SK-N-SH (cell line): ENCODE data around the gene CHDH.

ENCODE experiments used
- CHD2 ChIP-seq: fragments of 150-350 bp; IDR thresholded peaks from 2 replicates; pipeline ENCODE4 v1.6.1; 2018; ENCODE audit warnings: low read length; ENCODE audit not compliant: partially characterized antibody
- EP300 ChIP-seq, 2 experiments: IDR thresholded peaks; 2 replicates each; pipeline versions ENCODE4 v1.4.0 to v1.6.1; 2012; ENCODE audit warnings: borderline replicate concordance in 1 of 2, low read depth in 1 of 2, low read length in 1 of 2
- FOXM1 ChIP-seq: IDR thresholded peaks from 2 replicates; pipeline ENCODE4 v1.4.0; 2012; ENCODE audit warnings: low read depth, mild to moderate bottlenecking
- GABPA ChIP-seq: IDR thresholded peaks from 2 replicates; pipeline ENCODE4 v1.4.0; 2012; ENCODE audit warnings: low read depth, mild to moderate bottlenecking
- POLR2AphosphoS5 ChIP-seq: IDR thresholded peaks from 2 replicates; pipeline ENCODE4 v1.6.1; 2012; ENCODE audit warnings: low read depth, low read length
- RFX5 ChIP-seq: IDR thresholded peaks from 2 replicates; pipeline ENCODE4 v1.6.1; 2012; ENCODE audit warnings: mild to moderate bottlenecking, improper control_type of control experiment, low read length
- SIN3A ChIP-seq: IDR thresholded peaks from 2 replicates; pipeline ENCODE4 v1.6.1; 2012; ENCODE audit warnings: low read depth, mild to moderate bottlenecking, low read length, moderate library complexity, borderline replicate concordance
- TAF1 ChIP-seq: IDR thresholded peaks from 2 replicates; pipeline ENCODE4 v1.6.1; 2012; ENCODE audit warnings: low read depth, mild to moderate bottlenecking, low read length, moderate library complexity, borderline replicate concordance
- TCF12 ChIP-seq: IDR thresholded peaks from 2 replicates; pipeline ENCODE4 v1.4.0; 2012
- TEAD4 ChIP-seq: IDR thresholded peaks from 2 replicates; pipeline ENCODE4 v1.4.0; 2012; ENCODE audit warnings: mild to moderate bottlenecking, borderline replicate concordance; ENCODE audit not compliant: insufficient read depth
- TF ChIP-seq, protein P1 (sequence below): IDR thresholded peaks from 2 replicates; pipeline ENCODE4 v1.4.0; 2012; ENCODE audit warnings: low read depth, borderline replicate concordance
- TF ChIP-seq, protein P2 (sequence below): fragments of 200-600 bp; sonication (generic); IDR thresholded peaks from 2 replicates; pipeline ENCODE4 v1.6.1; 2017; ENCODE audit warnings: antibody characterized with exemption, mild to moderate bottlenecking, moderate library complexity

DNA sequence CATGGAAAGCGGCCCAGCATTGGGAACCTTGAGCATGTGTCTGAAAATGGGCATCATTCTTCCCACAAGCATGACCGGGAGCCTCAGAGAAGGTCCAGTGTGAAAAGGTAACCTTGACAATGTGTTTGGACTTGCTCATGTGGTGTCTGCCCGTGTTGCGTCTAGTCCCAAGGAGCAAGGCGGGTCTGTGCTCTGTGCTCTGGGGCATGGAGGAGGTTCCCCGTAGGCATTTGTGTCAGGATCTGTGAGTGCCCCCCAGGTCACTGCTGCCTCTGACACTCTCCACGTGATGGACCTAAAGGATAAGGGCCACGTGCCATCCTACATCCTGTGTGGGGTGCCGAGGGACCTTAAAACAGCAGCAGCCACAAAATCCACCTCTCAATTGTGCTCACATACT lies 44.9 kb downstream of the CHDH start:
- TF ChIP-seq EP300 (IDR thresholded peaks at IDR 0.05; ENCODE audit: borderline replicate concordance in 1 of 2, low read depth in 1 of 2, low read length in 1 of 2) (no peak), FOXM1 (no peak), POLR2AphosphoS5 (no peak), TAF1 (no peak), GABPA (no peak), TEAD4 (no peak), SIN3A (no peak), TCF12 (no peak), RFX5 (no peak), CHD2 (no peak)
- TF ChIP-seq, protein P1, sequence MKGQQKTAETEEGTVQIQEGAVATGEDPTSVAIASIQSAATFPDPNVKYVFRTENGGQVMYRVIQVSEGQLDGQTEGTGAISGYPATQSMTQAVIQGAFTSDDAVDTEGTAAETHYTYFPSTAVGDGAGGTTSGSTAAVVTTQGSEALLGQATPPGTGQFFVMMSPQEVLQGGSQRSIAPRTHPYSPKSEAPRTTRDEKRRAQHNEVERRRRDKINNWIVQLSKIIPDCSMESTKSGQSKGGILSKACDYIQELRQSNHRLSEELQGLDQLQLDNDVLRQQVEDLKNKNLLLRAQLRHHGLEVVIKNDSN: no peak
- TF ChIP-seq, protein P2, sequence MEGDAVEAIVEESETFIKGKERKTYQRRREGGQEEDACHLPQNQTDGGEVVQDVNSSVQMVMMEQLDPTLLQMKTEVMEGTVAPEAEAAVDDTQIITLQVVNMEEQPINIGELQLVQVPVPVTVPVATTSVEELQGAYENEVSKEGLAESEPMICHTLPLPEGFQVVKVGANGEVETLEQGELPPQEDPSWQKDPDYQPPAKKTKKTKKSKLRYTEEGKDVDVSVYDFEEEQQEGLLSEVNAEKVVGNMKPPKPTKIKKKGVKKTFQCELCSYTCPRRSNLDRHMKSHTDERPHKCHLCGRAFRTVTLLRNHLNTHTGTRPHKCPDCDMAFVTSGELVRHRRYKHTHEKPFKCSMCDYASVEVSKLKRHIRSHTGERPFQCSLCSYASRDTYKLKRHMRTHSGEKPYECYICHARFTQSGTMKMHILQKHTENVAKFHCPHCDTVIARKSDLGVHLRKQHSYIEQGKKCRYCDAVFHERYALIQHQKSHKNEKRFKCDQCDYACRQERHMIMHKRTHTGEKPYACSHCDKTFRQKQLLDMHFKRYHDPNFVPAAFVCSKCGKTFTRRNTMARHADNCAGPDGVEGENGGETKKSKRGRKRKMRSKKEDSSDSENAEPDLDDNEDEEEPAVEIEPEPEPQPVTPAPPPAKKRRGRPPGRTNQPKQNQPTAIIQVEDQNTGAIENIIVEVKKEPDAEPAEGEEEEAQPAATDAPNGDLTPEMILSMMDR: no peak
